ENCODE results near the gene CRY1. TPM values are rescaled to one million over a fixed set of nuclear protein-coding genes. Genes with fewer than 3 reads are reported as not detected.

The CRY1 gene
- polyA plus RNA-seq, 1 donor from 2014 or later, result 33.4 TPM

DNA sequence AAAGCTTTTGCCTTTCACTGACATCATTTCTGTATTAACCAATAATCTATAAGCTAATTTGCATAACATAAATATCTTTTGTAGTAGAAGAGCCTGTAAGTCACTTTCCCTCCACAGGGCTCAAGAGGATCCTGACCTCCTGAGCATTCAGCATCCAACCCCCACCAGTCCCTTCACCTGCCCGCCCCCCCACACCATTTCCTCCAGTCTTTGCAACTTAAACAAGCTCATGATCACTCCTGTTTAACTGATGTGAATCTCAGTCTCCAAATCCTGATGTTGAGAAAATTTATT lies 12.0 kb upstream of the CRY1 start:
- Histone ChIP-seq H3F3A (ENCODE audit: insufficient read depth, low read length, poor library complexity, severe bottlenecking) (no peaks in the 10 kb centered on the region), H3K9me2 (ENCODE audit: insufficient read depth, low read length) (no peaks in the 10 kb centered on the region), H2AFZ (ENCODE audit: low read depth, low read length) (no peak overlapping the region), H4K20me1 (ENCODE audit: insufficient read depth) (no peaks in the 10 kb centered on the region), H3K9me3 (ENCODE audit: low read length) (no peaks in the 10 kb centered on the region), H3K36me3 (ENCODE audit: insufficient read depth, low read length) (no peaks in the 10 kb centered on the region), H3K4me2 (ENCODE audit: low read length) (no peak overlapping the region), H3K4me3 (ENCODE audit: low read length) (no peak overlapping the region), H3K9ac (ENCODE audit: low read length) (no peak overlapping the region), H3K79me2 (replicated peaks; ENCODE audit: insufficient read depth, low read length) (no peaks in the 10 kb centered on the region), H3K27me3 (ENCODE audit: insufficient read depth, low read depth, low read length) (no peaks in the 10 kb centered on the region), H3K27ac (ENCODE audit: low read length) (no peak overlapping the region)
- TF ChIP-seq RAD21 (conservative IDR thresholded peaks at IDR 0.05), result no peak
- TF ChIP-seq, protein P1, sequence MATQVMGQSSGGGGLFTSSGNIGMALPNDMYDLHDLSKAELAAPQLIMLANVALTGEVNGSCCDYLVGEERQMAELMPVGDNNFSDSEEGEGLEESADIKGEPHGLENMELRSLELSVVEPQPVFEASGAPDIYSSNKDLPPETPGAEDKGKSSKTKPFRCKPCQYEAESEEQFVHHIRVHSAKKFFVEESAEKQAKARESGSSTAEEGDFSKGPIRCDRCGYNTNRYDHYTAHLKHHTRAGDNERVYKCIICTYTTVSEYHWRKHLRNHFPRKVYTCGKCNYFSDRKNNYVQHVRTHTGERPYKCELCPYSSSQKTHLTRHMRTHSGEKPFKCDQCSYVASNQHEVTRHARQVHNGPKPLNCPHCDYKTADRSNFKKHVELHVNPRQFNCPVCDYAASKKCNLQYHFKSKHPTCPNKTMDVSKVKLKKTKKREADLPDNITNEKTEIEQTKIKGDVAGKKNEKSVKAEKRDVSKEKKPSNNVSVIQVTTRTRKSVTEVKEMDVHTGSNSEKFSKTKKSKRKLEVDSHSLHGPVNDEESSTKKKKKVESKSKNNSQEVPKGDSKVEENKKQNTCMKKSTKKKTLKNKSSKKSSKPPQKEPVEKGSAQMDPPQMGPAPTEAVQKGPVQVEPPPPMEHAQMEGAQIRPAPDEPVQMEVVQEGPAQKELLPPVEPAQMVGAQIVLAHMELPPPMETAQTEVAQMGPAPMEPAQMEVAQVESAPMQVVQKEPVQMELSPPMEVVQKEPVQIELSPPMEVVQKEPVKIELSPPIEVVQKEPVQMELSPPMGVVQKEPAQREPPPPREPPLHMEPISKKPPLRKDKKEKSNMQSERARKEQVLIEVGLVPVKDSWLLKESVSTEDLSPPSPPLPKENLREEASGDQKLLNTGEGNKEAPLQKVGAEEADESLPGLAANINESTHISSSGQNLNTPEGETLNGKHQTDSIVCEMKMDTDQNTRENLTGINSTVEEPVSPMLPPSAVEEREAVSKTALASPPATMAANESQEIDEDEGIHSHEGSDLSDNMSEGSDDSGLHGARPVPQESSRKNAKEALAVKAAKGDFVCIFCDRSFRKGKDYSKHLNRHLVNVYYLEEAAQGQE (IDR thresholded peaks at IDR 0.05; ENCODE audit: borderline replicate concordance), result no peak
- TF ChIP-seq SMC3 (conservative IDR thresholded peaks at IDR 0.05; ENCODE audit: poor library complexity), result no peak
- no peak for TF ChIP-seq MXI1 (conservative IDR thresholded peaks at IDR 0.05; ENCODE audit: poor library complexity, severe bottlenecking)
- no peak for TF ChIP-seq POLR2AphosphoS5 (IDR thresholded peaks at IDR 0.05)
- no peak for TF ChIP-seq EZH2 (IDR thresholded peaks at IDR 0.05; ENCODE audit: borderline replicate concordance, insufficient read depth, low read length, poor library complexity, severe bottlenecking)
- TF ChIP-seq, protein P2, sequence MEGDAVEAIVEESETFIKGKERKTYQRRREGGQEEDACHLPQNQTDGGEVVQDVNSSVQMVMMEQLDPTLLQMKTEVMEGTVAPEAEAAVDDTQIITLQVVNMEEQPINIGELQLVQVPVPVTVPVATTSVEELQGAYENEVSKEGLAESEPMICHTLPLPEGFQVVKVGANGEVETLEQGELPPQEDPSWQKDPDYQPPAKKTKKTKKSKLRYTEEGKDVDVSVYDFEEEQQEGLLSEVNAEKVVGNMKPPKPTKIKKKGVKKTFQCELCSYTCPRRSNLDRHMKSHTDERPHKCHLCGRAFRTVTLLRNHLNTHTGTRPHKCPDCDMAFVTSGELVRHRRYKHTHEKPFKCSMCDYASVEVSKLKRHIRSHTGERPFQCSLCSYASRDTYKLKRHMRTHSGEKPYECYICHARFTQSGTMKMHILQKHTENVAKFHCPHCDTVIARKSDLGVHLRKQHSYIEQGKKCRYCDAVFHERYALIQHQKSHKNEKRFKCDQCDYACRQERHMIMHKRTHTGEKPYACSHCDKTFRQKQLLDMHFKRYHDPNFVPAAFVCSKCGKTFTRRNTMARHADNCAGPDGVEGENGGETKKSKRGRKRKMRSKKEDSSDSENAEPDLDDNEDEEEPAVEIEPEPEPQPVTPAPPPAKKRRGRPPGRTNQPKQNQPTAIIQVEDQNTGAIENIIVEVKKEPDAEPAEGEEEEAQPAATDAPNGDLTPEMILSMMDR (IDR thresholded peaks at IDR 0.05; ENCODE audit: poor library complexity, severe bottlenecking), result no peak
- no peak for TF ChIP-seq EP300 (conservative IDR thresholded peaks at IDR 0.05; ENCODE audit: poor library complexity, severe bottlenecking)
- no peak for TF ChIP-seq TAF1 (IDR thresholded peaks at IDR 0.05; ENCODE audit: low read depth)

DNA sequence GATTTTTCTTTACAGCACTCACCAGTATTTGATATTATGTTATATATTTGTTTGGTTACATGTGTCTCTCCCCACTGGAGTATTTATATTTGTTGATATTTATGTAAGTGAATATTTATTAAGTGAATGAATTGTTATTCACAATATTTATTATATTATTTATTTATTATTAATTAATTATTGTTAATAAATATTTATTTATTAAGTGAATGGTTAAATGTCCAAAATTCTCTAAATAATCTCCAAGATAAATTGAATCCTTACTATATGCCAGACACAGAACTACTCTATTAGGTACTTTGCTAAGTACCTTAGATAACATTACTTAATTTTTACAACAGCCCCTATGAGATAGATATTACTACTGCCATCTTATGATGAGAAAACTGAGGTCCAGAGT lies 10.2 kb upstream of the CRY1 start:
- TF ChIP-seq EP300 (conservative IDR thresholded peaks at IDR 0.05; ENCODE audit: poor library complexity, severe bottlenecking), result no peak
- TF ChIP-seq, protein P1 (IDR thresholded peaks at IDR 0.05; ENCODE audit: borderline replicate concordance), result no peak
- TF ChIP-seq, protein P2 (IDR thresholded peaks at IDR 0.05; ENCODE audit: poor library complexity, severe bottlenecking), result no peak
- TF ChIP-seq TAF1 (IDR thresholded peaks at IDR 0.05; ENCODE audit: low read depth), result no peak
- no peak for TF ChIP-seq SMC3 (conservative IDR thresholded peaks at IDR 0.05; ENCODE audit: poor library complexity)
- Histone ChIP-seq H3K9me3 (ENCODE audit: low read length) (no peaks in the 10 kb centered on the region), H2AFZ (ENCODE audit: low read depth, low read length) (no peak overlapping the region), H3F3A (ENCODE audit: insufficient read depth, low read length, poor library complexity, severe bottlenecking) (no peaks in the 10 kb centered on the region), H3K36me3 (ENCODE audit: insufficient read depth, low read length) (no peaks in the 10 kb centered on the region), H3K79me2 (replicated peaks; ENCODE audit: insufficient read depth, low read length) (no peaks in the 10 kb centered on the region), H3K27ac (ENCODE audit: low read length) (no peak overlapping the region), H3K27me3 (ENCODE audit: insufficient read depth, low read depth, low read length) (no peaks in the 10 kb centered on the region), H3K4me2 (ENCODE audit: low read length) (no peak overlapping the region), H3K4me3 (ENCODE audit: low read length) (no peak overlapping the region), H3K9me2 (ENCODE audit: insufficient read depth, low read length) (no peaks in the 10 kb centered on the region), H4K20me1 (ENCODE audit: insufficient read depth) (no peaks in the 10 kb centered on the region), H3K9ac (ENCODE audit: low read length) (no peak overlapping the region)

Measured in neural cell (in vitro differentiated cells).